ENCODE measurements around the gene MEG3.
"Not testable (repeated sequence)": the region's sequence is repeated elsewhere in the genome, so short reads cannot be mapped to it uniquely, and the experiment has no call there.

The MEG3 gene

DNA sequence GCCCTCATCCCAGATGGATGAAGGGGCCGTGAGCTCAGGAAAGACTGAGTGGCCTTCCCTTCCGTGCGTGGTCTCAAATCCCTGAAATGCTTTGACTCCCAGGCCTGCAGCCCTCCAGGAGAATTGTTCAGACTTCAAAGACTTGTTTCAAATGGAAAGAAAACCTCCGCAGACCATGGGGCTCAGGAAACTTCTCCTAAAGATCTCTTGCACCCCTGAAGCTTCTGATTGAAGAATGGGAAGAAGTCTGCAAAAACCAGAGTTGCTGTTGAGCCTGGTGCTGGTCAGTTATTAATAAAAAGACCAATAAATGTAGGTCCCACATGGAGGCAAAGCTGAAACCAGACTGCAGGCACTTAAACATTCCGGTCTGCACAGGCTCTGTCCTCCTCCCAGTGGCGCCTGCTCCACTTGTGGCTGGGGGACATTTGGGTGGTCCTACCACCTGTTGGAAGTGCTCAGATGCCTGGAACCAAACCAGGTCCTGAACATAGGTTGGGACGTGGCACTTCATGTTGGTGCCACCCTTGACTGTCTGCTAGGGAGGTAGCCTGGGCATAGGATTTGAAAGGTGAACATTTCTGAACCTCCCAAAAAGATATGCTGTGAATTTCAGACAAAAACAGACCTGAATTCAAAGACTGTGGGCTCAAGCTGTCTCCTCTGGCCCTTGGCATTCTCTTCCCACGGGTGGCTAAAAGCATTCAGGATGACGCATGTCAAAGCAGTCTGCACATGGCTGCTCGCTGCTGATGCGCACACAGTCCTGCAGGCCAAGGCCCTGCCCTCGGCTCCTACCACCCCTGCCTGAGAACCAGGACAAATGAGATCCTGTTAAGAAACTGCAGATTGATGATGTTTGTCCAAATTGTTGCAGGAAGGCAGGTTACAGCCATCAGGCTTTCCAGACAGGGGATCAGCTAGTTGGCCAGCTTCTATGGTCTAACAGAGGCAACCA, 36.2 kb upstream of the MEG3 start:
- DNase-seq: no peak

DNA sequence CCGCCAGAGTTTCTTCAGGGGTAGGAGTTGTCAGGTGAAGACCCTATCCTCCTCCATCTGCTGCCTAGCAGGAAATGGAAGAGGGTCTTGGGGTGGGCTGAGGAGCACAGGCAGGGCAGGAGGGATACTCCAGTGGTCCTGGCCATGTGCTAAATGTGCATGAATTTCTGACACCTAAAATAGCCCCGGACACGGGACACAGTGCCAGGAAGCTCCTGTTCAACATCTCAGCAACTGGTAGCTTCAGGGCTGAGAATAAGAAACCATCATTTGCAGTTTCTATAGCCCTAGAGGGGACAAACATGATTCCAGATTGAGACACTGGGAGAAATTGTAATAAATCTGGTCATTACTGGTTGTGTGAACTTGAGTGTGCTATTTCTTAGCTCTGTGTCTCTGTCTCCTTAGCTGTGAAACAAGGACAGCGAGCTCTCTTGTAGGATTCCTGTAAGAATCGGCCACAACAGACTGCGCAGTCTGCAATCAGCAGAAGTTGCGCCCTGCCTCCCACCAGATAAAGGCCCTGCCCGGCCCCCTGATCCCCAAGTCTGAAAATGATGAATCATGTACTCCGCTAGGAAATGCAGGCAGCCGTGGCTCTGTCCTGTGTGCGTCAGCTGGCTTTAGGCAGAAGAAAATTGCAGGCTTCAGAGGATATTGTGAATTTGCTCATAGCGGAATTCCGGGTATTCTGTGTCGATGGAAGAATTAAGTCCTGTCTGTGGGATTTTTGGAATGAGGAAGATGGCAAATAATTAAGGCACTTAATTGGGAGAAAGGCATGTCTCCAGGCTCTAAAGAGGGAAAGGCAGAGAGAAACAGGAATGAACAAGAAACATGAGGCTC, 35.2 kb upstream of the MEG3 start:
- no peak for DNase-seq

DNA sequence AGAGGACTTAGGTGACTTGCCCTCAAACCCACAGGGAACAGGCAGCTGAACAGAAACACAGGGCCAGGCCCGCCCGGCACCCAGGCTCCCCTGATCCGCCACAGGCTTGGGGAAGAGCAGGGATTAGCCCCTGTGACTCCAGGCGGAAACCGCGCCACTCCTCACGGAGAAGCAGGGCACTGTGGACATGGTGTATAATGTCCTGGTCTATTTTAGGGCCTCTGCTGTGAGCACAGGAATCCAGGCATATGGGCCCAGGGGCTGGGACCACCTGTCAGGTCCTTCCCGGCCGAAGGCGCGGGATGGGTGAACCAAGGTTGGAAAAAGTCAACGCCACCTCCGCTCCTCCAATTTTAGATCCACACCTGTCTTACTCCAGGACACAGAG, 34.6 kb upstream of the MEG3 start:
- no peak for DNase-seq

DNA sequence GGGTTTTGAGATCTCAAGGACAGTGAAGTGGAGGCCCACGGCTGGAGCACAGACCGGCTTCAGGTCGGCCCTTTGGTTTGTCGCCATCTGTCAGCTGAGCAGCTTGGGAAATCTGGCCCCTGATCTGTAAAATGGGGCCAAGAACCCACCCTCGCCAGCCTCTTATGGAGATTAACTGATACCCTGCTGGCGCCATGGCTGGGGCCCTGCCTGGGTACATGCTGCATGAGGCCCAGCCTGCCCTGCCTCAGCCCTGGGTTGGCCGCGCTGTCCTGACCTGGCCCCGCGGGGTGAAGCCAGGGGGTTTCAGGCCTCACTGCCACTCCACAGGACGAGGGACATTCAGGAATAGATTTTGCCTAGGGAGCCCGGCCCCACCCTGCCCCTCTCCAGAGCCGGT, 33.9 kb upstream of the MEG3 start:
- no peak for DNase-seq

DNA sequence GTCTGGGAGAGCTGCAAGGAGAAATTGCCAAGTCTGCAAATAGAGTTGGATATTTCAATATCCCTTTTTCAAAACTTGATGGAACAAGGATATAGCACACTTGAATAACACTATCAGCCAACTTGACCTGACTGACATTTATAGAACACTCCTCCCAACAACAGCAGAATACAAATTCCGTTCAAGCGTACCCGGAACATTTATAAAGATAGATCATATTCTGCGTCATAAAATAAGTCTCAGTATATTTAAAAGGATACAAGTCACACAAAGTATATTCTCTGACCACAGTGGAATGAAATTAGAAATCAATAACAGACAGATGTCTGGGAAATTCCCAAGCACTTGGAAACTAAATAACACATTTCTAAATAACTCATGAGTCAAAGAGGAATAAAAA, 29.0 kb upstream of the MEG3 start:
- no peak for DNase-seq

DNA sequence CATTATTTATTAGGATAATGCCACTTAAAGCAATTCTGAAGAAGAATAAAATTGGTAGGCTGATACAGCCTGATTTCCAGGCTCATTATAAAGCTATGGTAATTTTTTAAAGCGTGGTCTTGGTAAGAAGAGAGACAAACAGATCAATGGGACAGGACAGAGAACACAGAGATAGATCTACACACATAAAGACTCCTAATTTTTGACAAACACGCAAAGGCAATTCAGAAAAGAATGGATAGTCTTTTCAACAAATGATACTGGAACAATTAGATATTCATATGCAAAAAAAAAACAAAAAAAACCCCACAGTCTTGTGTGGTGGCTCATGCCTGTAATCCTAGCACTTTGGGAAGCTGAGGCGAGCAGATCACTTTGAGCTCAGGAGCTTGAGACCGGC, 25.9 kb upstream of the MEG3 start:
- DNase-seq: no peak

DNA sequence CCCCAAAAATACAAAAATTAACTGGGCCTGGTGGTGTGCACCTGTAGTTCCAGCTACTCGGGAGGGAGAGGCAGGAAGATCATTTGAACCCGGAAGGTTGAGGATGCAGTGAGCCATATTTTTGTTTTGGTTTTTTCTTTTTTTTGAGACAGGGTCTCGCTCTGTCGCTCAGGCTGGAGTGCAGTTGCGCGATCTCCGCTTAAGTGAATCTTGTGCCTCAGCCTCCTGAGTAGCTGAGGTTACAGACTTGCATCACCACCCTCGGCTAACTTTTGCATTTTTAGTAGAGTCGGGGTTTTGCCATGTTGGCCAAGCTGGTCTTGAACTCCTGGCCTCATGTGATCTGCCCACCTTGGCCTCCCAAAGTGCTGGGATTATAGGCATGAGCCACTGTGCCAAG, 24.5 kb upstream of the MEG3 start:
- DNase-seq: not testable (repeated sequence)

DNA sequence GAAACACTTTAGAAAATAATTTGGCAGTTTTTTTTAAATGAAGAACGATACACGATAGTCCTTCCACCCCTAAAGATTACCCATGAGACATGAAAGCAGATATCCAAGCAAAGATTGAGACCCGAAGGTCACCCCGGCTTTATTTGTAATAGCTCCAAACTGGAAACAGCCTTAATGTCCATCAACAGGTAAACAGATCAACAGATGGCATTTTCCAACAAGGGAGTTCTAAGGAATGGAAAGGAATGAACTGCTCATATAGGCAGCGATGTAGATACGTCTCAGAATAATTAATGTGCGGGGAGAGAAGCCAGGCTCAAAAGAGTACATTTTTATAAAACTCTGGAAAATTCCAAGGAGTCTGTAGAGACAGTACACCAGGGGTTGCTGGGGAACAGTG, 23.7 kb upstream of the MEG3 start:
- no peak for DNase-seq

DNA sequence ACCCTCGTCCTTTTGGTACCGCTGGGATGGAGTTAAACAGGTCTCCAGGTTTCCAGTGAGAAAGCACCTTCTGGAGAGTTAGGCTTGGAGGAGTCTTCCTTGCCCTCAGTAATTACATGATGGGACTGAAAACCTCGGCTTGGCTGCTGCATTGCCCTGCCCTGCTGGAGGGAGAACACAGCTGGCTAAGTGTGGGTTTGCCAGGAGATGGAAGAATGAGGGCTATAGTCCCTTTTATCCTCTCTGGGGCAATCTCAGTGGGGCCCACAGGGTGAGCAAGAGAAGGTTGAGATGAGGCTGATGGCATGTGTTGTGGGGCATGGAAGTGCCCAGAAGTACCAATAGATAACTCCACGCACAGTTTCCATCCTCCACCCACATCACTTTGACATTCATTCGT, 23.2 kb upstream of the MEG3 start:
- DNase-seq: no peak

DNA sequence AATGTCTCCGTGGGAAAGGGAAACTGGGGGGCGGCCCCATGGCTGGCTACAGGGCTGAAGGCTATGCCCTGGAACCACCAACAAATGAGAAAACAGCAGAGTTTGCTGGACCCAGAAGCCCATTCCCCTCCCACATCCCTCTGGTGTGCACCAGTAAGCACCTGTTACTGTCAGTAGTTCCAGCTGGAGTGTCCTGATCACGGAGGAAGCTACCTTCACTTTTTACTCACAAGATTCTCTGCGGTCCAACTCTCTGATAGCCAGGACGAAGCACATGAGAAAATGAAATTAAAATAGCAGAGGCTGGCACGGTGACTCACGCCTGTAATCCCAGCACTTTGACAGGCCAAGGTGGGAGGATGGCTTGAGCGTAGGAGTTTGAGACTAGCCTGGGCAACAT, 22.7 kb upstream of the MEG3 start:
- no peak for DNase-seq

DNA sequence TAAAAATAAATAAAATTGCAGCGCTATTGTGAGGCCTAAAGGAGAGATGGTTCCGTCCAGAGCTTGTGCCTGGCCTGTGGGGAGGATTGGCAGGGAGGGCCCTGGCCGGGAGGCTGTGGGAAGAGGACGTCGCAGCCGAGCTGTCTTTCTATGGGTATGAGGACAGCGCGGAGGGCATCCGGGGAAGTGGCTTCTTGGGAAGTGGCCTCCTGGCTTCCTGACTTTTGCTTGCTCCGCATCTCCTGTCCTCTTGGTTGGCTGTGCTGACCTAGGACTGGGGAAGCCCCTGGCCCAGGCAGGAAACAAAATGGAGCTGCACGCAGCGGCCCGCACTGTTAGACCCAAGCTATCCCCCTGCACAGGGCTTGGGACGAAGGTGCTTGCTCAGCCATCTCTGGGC, 22.2 kb upstream of the MEG3 start:
- no peak for DNase-seq

DNA sequence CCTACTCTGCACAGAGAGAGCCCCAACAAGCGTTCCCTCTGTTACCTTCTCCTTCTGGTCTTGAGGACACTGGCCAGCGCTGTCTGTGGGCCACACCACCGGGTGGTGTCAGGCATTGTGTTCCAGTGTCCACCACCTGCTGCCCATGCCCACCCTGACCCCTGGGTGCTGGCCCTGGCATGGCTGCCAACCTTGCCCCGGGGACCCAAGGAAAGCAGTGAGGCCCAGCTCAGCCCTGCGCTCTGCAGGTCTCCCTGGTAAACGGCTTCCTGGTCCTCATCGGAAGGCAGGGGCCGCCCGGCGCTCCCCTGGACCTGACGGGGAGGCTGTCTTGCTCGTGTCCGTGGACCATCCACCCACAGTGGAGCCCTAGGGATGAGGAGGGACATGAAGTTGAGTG, 21.8 kb upstream of the MEG3 start:
- no peak for DNase-seq

DNA sequence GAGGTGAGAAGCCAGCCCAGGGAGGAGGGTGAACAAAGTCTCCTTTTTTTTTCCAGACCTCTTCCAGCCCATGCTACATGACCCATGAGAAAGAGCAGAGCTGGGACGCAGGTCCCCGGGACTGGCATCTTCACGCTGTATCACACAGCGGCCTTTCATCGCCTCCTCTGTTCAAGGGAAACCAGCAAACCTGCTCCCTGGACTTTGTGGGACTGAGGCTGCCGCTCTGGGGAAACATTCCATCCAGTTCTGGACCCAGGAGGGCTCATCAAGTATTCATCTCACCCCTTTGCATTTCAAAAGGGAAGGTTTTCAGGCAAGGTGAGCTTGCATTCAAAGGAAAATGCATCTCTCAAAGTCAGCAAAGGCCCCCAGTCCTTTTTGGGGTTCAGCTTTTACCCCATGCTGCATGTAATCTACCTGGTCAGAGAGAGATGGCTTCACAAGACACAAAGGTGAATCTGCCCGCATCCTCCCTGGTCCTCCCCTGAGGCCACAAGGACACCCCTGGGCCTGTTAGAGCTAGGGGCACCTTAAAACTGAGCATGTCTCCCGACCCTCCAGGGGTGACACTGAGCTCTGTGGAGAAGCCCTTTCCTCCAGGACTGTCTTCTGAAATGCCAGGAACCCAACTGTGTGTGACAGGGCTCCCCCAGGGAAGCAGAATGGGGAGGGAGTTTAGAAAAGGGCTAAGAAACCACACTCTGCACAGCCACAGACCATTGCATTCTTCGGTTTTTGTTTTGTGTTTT, 21.2 kb upstream of the MEG3 start:
- DNase-seq: no peak

DNA sequence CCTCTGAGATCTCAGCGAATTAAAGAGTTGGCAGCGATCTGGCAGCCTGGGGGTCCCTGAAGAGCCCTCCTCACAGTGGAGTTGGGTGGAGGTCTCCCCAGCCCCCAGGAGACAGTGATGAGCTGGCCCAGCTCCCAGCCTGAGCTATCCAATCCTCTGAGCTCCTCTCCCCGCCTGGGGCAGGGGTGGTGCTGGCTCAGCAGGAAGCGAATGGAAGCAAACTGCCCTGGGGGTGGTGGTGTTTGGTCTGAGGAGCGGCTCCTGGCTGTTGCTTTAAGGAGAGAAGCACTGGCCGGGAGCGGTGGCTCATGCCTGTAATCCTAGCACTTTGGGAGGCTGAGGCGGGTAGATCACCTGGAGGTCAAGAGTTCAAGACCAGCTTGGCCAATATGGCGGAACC, 19.5 kb upstream of the MEG3 start:
- DNase-seq: no peak

DNA sequence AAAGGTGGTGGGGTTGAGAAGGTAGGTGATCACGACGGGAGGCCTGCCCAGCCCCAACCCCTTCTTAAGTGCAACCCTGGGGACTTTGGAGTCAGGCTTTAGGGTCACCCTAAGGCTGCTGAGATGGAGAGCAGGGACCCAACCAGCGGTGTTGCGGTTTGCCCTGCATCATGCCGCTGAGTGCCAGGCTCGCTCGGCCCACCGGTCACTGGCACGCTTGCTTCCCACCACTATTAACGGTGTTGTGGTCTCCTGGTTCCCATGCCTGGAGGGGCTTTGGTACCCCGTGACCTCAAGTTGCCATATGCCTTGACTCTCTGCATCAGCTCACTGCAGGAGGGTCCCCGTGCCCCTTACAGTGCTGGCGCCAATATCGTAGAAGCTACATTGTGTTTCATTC, 18.4 kb upstream of the MEG3 start:
- DNase-seq: no peak

DNA sequence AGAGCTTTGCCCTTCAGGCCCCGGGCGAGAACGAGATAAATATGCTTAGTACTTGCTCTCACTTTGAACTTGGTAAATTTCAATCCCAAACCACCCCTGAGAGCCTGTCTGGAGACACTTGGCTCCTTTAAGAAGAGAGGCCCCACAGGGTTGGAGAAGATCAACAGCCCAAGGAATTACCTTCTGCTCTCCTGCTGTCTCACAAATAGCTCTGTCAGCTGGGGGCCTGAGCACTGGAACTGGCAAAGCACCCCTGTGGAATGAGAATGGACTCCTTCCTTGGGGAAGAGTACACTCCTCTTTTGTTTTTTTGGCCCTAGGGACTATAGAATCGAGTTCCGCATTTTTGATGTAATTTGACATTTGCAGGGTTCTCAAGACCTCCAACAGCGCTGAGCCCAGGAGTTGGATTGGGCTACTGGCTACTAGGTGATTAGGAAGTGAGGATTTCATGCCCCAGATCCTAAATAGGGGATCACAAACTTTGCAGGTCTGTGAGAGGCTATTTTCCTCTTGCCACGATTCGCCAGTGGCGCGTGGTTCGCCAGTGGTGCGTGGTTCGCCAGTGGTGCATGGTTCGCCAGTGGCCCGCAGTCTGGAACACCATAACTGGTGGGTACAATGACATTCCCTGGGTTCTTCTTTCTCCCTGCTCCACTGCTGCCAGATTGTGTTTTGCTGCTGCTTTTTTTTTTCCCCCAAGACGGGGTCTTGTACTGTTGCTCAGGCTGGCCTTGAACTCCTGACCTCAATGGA, 17.8 kb upstream of the MEG3 start:
- no peak for DNase-seq

DNA sequence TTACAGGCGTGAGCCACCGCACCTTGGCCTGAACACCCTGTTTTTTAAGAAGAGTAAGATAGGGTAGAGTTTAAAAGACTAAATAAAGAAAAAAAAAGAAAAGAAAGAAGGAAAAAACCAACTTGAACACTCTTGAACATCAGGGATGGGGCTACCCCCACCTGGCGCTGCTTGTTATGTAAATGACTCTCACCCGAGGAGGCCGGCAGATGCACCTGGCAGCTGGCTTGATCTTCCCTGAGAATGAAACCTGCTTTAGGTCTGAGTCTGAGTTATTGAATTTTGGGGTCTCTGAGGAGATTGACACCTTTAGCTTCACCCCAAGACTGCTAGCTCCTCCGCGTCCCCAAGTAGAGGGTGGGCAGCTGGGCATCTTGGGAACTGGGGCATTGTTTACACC, 15.5 kb upstream of the MEG3 start:
- no peak for DNase-seq

DNA sequence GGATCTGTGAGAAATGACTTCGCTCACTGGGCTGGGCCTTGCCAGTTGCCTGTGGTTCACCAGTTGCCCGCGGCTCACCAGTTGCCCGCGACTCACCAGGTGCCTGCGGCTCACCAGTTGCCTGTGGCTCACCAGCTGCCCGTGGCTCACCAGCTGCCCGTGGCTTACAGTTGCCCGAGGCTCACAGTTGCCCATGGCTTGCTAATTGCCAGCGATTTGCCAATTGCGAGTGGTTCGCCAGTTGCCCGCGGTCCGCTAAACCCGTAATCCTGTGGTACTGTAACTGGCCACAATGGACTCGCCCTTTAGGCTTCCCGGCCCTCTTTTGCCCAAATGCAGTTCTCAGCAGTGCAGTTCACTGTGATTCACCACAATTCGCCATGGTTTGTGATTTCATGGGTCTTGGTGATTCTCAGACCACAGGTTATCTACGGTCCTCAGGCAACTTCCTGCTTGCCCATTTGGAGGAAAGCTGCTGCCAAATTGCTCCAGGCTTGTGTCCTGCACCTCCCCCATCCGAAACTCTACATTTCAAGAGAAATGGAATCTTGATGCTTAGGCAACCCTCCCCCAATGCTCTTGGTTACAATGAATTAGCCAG, 15.0 kb upstream of the MEG3 start:
- DNase-seq: no peak

DNA sequence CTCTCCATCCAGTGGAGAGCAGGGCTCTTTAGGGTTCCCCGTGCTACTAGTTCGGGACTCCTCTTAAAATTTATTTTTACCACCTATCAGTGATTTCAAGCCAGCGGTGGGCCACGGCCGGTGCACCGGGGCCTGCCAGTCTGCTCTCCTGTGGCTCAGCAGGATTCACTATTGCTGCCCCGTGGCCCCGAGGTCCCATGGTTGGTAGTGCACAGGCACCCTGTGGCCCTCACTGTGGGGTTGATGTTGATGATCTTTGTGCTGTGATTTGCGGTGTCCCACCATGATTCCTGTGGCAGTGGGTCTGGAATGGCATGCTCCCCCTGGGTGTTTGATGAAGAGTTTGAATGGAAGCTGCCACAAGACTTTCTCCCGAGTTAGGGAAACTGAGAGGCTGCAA, 12.6 kb upstream of the MEG3 start:
- DNase-seq: no peak

DNA sequence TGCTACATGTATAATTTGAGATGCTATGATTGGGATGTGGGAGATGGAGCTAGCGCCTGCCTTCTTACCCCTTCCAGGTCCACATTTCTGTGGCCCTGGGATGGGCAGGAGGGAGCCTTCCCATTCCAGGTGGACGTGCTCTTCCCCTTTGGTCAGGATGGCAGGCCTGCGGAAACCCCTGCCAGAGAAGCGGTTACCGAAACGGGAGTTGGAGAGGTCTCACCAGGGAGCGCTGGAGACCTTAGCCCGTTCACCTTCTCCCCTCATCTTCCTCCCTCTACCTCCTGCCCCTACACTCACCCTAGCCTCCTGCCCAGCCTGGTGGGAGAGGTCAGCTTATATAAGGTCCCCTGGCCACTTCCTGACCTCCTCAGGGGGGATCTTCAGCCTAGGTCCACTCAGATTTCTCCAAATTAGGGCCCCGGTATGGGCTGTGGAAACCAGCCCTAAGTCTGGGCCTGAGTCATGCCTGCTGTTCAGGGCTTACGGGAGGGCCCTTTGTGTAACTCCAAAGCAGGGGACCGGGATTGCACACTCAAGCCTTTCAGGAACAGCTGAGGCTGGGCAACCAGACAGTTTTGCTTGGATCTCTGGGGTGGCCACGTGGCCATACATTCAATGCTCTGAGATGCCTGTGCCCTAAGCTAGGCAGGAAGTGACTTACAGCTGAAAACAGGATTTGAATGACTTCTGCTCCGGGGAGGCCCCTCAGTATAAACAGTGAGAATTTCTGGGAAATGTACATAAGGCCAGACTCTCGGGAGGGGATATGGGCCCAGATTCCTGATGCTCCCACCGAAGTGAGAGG, 10.2 kb upstream of the MEG3 start:
- DNase-seq: no peak

DNA sequence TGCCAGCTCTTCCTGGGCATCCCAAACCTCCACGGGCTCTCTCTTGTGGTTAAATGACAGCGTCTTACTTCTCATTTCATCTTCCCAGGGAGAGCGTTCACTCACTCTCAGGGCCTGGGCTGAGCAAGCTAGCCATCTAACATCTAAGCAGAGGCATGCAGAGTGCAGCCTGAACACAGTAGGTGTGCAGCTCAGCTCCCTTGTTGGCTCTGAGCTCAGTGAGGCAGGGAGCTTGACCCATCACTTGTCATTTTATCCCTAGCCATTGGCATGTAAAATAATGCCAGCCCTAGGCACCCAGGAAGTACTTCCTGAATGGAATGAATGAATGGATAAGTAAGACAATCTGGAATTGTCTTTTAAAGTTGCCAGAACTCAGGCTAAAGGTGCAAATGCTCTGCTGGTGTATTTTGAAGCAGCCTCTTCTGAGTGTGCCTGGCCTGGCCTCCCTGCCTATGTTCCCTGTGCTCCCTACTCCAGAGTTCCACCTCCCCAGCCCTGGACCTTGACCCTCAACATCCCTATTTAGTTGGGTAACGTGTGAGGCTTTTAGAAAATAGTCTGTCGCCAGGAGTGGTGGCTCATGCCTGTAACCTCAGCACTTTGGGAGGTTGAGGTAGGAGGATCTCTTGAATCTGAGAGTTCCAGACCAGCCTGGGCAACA, 9.5 kb upstream of the MEG3 start:
- DNase-seq: no peak

Measured in DMS 273 treated with DMSO at 0.1 percent for 48 hours (cell line).